ENCODE results near the gene PSPC1.

GRCh38 chr13:19670147-19670546 lies 112.6 kb downstream of the PSPC1 start:
- no peak for TF ChIP-seq CTCF (IDR thresholded peaks at IDR 0.05)
- TF ChIP-seq POLR2A (IDR thresholded peaks at IDR 0.05), result no peak
